Stimulated activated naive B cell treated with anti-CD40 and anti-IgM and Interleukin-4, amounts not matched to agents 10 μg/mL and 1 μg/mL and 100 μg/mL, for 72 hours (primary cell): Measurements from ENCODE around the gene HKDC1.
"Not testable (repeated sequence)": the region's sequence is repeated elsewhere in the genome, so short reads cannot be mapped to it uniquely, and the experiment has no call there.

Source experiments
- ATAC-seq, 2 donors: fragments of 150-1000 bp; cut with Tn5 transposase; replicated peaks; 2 replicates each; pipeline ENCODE4 v1.10.0; 2021; ENCODE audit warnings: moderate library complexity in 1 of 2
- DNase-seq: peaks from one replicate; pipeline ENCODE4 v3.0.0; 2021
- H3K27ac Mint-ChIP-seq: one replicate; pipeline ENCODE4 v1.8.0; 2022; ENCODE audit warnings: mild to moderate bottlenecking, mixed read lengths
- H3K27me3 Mint-ChIP-seq, 2 donors: one replicate each; pipeline ENCODE4 v1.8.0; 2022; ENCODE audit warnings: mixed read lengths in 2 of 2
- H3K36me3 Mint-ChIP-seq, 2 donors: one replicate each; pipeline ENCODE4 v1.8.0; 2022; ENCODE audit warnings: mixed read lengths in 2 of 2, mild to moderate bottlenecking in 1 of 2
- H3K4me1 Mint-ChIP-seq, 2 donors: one replicate each; pipeline ENCODE4 v1.8.0; 2022; ENCODE audit warnings: mixed read lengths in 2 of 2, mild to moderate bottlenecking in 1 of 2
- H3K4me3 Mint-ChIP-seq, 2 donors: one replicate each; pipeline ENCODE4 v1.8.0; 2022; ENCODE audit warnings: mild to moderate bottlenecking in 2 of 2, mixed read lengths in 2 of 2, moderate library complexity in 1 of 2
- H3K9me3 Mint-ChIP-seq, 2 donors: one replicate each; pipeline ENCODE4 v1.8.0; 2022; ENCODE audit warnings: mixed read lengths in 2 of 2, mild to moderate bottlenecking in 1 of 2

The HKDC1 gene, protein sequence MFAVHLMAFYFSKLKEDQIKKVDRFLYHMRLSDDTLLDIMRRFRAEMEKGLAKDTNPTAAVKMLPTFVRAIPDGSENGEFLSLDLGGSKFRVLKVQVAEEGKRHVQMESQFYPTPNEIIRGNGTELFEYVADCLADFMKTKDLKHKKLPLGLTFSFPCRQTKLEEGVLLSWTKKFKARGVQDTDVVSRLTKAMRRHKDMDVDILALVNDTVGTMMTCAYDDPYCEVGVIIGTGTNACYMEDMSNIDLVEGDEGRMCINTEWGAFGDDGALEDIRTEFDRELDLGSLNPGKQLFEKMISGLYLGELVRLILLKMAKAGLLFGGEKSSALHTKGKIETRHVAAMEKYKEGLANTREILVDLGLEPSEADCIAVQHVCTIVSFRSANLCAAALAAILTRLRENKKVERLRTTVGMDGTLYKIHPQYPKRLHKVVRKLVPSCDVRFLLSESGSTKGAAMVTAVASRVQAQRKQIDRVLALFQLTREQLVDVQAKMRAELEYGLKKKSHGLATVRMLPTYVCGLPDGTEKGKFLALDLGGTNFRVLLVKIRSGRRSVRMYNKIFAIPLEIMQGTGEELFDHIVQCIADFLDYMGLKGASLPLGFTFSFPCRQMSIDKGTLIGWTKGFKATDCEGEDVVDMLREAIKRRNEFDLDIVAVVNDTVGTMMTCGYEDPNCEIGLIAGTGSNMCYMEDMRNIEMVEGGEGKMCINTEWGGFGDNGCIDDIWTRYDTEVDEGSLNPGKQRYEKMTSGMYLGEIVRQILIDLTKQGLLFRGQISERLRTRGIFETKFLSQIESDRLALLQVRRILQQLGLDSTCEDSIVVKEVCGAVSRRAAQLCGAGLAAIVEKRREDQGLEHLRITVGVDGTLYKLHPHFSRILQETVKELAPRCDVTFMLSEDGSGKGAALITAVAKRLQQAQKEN

DNA sequence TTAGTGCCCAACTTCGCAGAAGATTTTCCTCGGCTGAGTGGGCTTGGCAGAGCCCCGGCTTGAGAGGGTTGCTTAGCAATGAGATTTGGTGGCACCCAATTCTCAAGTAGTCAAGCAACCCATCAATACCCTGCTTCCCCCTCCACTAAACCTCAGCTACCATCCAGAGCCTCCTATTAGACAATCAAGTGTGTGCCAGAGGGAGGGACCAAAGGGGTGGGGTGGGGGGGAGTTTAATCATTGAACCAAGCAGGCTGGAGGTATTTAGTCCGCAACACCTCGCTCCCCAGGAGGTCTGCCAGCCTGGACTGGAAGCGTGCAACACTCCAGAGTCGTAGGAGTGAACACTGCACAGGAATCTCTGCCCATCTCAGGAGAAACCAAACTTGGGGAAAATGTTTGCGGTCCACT, at the start of gene HKDC1:
HKDC1 (plus strand) TSS at position 292 of the 411 bp plus-strand sequence; CDS start at position 396, 104 bp downstream.
- Mint-ChIP-seq H3K36me3 (no peaks in the 10 kb centered on the region), H3K27ac (no peak within 1 kb of the TSS), H3K4me1 (peaks cover 12 to 34% of the 10 kb centered on the region in 2 donors), H3K27me3 (peaks cover 0 to 10% of the 10 kb centered on the region in 2 donors), H3K9me3 (no peaks in the 10 kb centered on the region), H3K4me3 (no peak within 1 kb of the TSS)
- DNase-seq (no peak), ATAC-seq (no peak)

DNA sequence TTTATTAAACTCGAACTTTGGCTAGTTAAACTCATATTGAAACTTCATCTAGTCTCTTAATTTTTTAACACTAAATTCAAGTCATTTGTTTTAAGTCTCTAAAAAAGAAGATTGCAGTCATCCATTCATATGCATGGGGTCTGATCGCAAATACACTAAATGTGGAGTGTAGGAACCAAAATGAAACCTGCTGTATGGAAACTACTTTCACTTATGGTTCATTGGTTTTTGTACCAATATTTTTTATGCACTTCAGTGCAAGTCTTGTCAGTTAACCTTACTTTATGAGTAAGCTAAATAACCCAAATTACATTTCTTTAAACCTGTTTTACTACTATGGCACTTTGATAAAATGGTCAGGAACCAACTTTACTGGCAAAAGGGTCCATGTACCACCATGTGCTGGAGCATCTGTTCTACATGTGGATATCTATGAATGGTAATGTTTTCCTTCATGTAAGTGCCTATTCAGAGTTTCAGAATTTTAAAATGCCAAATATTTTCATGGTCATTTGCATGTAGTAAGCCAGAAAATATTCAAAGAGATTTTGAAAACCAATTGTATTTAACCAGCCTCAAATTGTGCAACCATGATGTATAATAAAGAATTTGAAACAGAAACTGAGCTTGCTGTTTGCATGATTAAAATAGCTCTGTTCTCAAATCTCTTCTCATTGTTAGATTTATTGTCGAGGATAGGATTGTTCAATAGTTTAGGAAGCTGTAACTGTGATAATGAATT, 47.7 kb upstream of the HKDC1 start:
- H3K36me3 Mint-ChIP-seq = peaks cover 8 to 19% of the 10 kb centered on the region in 2 donors
- no peaks in the 10 kb centered on the region for H3K27me3 Mint-ChIP-seq
- no peak overlapping the region for H3K27ac Mint-ChIP-seq
- H3K4me1 Mint-ChIP-seq = no peaks in the 10 kb centered on the region
- no peak overlapping the region for H3K4me3 Mint-ChIP-seq
- no peak for ATAC-seq
- H3K9me3 Mint-ChIP-seq = no peaks in the 10 kb centered on the region
- no peak for DNase-seq

DNA sequence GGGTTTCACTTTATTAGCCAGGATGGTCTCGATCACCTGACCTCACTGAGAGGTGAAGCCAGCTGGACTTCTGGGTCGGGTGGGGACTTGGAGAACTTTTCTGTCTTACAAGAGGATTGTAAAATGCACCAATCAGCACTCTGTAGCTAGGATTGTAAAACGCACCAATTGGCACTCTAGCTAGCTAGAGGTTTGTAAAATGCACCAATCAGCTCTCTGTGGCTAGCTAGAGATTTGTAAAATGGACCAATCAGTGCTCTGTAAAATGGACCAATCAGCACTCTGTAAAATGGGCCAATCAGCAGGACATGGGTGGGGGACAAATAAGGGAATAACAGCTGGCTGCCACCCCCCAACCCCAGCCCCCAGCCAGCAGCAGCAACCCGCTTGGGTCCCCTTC, 44.8 kb upstream of the HKDC1 start:
- not testable (repeated sequence) for ATAC-seq, H3K27me3 Mint-ChIP-seq, H3K4me3 Mint-ChIP-seq, DNase-seq, H3K4me1 Mint-ChIP-seq, H3K9me3 Mint-ChIP-seq, H3K27ac Mint-ChIP-seq
- H3K36me3 Mint-ChIP-seq = peaks cover 6 to 13% of the 10 kb centered on the region in 2 donors

DNA sequence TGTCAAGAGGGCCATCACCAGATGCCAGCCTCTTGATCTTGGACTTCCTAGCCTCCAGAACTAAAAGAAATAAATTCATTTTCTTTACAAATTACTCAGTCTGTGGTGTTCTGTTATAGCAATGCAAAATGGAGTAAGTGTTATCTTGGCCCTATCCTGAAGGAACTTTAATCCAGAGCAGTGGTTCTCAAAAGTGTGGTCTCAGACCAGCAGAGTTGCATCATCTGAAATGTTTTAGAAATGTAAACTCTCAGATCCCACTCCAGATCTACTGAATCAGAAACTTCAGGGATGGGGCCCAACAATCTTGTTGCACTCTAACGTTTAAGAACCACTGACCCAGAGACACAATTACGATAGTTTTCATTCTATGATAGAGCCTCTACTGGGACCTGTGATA, 43.3 kb upstream of the HKDC1 start:
- no peak overlapping the region for H3K27ac Mint-ChIP-seq
- H3K36me3 Mint-ChIP-seq = peaks cover 1 to 6% of the 10 kb centered on the region in 2 donors
- ATAC-seq = no peak

DNA sequence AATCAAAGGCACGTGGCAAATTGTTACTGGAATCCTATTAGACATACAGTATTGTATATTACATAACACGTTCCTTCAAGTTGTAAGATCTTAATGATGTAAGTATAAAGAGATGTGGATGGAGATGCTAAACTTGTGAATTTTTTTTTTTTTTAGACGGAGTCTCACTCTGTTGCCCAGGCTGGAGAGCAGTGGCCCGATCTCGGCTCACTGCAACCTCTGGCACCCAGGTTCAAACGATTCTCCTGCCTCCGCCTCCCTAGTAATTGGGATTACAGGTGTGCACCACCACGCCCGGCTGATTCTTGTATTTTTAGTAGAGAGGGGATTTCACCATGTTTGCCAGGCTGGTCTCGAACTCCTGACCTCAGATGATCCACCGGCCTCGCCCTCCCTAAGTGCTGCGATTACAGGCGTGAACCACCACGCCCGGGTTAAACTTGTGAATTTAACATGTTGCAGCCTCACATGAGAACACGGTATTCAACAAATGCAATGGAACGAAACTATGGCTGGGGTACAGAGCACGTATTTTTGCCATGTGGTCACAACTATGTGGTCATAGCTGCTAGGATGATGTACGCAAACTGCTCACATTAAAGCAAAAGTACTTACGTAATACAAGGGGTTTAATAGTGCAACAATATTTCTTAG, 40.9 kb upstream of the HKDC1 start:
- ATAC-seq (peak; percentile 46 to 59), DNase-seq (no peak)
- Mint-ChIP-seq H3K27me3 (no peaks in the 10 kb centered on the region), H3K27ac (peak overlapping the region; percentile 100), H3K4me1 (peaks cover 16 to 35% of the 10 kb centered on the region in 2 donors), H3K36me3 (peaks cover 7 to 10% of the 10 kb centered on the region in 2 donors), H3K9me3 (no peaks in the 10 kb centered on the region), H3K4me3 (peak overlapping the region; percentile 87 to 93)

More for the DNA sequence above, 43.3 kb upstream of the HKDC1 start:
- Mint-ChIP-seq H3K9me3 (no peaks in the 10 kb centered on the region), H3K27me3 (no peaks in the 10 kb centered on the region), H3K4me1 (peaks cover 10 to 20% of the 10 kb centered on the region in 2 donors), H3K4me3 (no peak overlapping the region)
- DNase-seq = no peak

DNA sequence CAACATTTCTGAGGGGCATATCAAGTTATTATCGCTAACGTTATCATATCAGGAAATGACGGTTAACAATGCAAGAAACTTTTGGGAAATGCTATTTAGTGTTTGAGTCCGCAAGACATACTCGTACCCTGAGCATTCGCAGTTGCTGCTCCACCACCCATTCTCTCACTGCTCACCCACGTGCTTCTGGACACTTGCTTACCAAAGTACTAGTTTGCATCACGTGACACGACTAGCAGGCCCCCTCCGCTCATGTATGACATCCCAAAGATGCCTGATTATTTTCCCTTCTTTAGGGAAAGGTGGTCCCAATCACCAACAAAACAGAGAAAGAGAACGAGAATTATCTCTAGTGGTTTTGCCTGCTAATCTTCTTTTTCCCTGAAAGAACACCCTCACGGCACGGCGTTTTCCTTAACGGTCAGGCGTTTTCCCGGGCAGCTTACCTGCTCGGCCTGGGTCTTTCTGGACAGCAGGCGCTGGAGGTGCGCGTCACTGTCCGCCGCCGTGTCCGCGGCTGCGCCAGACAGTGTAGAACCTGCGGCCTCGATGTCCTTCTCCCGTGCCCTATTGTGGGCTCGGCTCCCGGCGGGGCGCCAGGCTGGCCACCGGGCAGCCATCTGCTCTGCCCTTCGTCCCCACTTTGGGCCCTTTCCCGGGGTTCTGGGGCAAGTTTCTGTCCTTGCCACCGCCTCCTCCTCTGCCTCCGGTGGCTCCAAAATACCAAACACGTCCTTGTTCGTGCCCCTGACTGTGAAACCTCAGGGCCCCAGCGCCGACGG, 40.2 kb upstream of the HKDC1 start, which contains the start of gene SUPV3L1:
SUPV3L1 (plus strand) TSS at position 492 of the 782 bp plus-strand sequence; CDS start at position 550, 58 bp downstream.
- peak within 1 kb of the TSS; percentile 100 for H3K27ac Mint-ChIP-seq
- H3K27me3 Mint-ChIP-seq = no peaks in the 10 kb centered on the region
- ATAC-seq (peak; percentile 88 to 95), DNase-seq (peak; percentile 88)
- peaks cover 18 to 35% of the 10 kb centered on the region in 2 donors for H3K4me1 Mint-ChIP-seq
- H3K9me3 Mint-ChIP-seq = no peaks in the 10 kb centered on the region
- H3K36me3 Mint-ChIP-seq = peaks cover 7 to 14% of the 10 kb centered on the region in 2 donors
- H3K4me3 Mint-ChIP-seq = peak within 1 kb of the TSS; percentile 87 to 93

DNA sequence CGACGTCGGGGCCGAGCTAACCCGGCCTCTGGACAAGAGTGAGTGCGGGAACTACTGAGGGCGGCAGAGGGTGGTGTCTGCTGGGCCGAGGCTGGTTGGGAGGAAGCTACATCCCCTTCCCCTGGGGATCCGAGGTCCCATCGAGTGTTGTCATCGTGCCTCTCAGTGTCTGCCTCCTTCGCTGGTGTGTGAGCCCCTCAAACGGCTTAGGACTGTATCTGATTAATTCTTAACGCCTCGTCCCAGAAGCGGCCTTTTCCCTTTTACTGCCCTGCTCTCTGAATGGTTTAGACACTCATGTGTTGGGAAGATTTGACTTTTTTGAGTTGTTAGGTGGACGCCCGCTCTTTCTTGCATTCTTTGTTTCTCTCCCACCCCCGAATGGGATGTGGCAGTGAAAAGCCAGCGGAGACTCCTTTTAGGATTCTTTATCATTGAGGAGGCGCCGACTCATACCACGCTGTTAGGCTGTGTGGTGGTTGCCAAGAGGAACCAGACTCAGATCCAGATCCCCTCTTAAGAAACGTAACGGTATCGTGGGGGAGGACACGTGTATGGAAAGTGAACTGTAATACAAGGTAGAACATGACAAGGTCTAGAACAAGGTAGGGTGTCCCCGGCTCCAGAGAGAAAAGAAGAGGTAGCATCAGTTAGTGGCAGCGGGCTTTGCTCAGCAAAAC, 39.5 kb upstream of the HKDC1 start:
- DNase-seq (no peak), ATAC-seq (peak in 1 of 2 donors; percentile 44)
- H3K27ac Mint-ChIP-seq = peak overlapping the region; percentile 100
- H3K27me3 Mint-ChIP-seq = no peaks in the 10 kb centered on the region
- H3K4me1 Mint-ChIP-seq = peaks cover 18 to 35% of the 10 kb centered on the region in 2 donors
- peaks cover 9 to 17% of the 10 kb centered on the region in 2 donors for H3K36me3 Mint-ChIP-seq
- no peaks in the 10 kb centered on the region for H3K9me3 Mint-ChIP-seq
- peak overlapping the region; percentile 87 to 93 for H3K4me3 Mint-ChIP-seq

DNA sequence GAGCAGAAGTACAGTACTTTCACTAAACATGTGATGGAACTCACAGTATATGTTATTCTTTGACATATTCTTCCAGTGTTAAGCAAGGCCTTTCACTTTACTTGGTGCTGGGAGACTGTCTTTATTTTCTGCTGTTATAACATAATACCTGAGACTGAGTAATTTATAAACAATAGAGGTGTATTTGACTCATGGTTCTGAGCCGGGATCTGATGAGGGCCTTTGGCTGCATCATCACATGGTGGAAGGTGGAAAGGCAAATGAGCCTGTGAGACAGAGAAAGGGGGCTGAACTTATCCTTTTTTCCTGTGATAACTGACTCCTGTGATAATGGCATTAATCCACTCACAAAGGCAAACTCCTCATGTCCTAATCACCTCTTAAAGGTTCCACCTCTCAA, 38.7 kb upstream of the HKDC1 start:
- H3K27me3 Mint-ChIP-seq = no peaks in the 10 kb centered on the region
- no peak for DNase-seq
- H3K27ac Mint-ChIP-seq = no peak overlapping the region
- peaks cover 18 to 35% of the 10 kb centered on the region in 2 donors for H3K4me1 Mint-ChIP-seq
- H3K36me3 Mint-ChIP-seq = peaks cover 11 to 19% of the 10 kb centered on the region in 2 donors
- H3K9me3 Mint-ChIP-seq = no peaks in the 10 kb centered on the region
- peak overlapping the region in 1 of 2 donors; percentile 93 for H3K4me3 Mint-ChIP-seq
- ATAC-seq = no peak

DNA sequence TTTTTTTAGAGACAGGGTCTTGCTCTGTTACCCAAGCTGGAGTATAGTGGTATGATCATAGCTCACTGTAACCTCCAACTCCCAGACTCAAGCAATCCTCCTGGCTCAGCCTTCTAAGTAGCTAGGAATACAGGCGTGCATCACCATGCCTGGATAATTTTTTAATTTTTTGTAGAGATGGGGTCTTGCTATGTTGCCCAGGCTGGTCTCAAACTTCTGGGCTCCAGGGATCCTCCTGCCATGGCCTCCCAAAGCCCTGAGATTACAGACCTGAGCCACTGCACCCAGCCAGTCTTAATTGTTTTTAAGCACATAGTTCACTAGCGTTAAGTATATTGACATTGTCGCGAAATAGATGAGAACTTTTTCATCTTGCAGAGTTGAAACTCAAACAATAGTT, 38.1 kb upstream of the HKDC1 start:
- H3K36me3 Mint-ChIP-seq = peaks cover 12 to 21% of the 10 kb centered on the region in 2 donors
- H3K4me3 Mint-ChIP-seq = no peak overlapping the region
- no peaks in the 10 kb centered on the region for H3K27me3 Mint-ChIP-seq
- peaks cover 18 to 35% of the 10 kb centered on the region in 2 donors for H3K4me1 Mint-ChIP-seq
- no peaks in the 10 kb centered on the region for H3K9me3 Mint-ChIP-seq
- no peak for ATAC-seq
- no peak for DNase-seq
- H3K27ac Mint-ChIP-seq = no peak overlapping the region

DNA sequence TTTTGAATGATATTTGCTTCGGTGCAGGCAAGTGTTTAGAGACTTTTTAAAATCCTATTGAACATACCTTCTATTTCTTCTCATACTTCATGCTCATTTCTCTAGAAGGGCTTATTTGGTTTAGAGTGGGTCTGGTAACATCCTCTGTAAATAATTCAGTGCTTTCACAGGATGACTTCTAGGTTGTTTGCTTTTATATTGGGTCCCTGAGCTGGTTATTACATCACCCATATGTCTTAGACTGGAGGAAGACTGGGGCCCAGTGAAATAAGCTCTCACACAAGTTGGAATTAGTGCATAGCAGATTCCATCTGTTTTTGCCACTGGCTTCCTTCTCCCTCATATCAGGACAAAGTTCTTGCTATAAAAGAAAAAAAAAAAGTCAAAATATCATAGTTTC, 33.6 kb upstream of the HKDC1 start:
- DNase-seq (no peak), ATAC-seq (no peak)
- Mint-ChIP-seq H3K4me3 (no peak overlapping the region), H3K27me3 (no peaks in the 10 kb centered on the region), H3K4me1 (peaks cover 9 to 16% of the 10 kb centered on the region in 2 donors), H3K9me3 (no peaks in the 10 kb centered on the region), H3K27ac (peak overlapping the region; percentile 25), H3K36me3 (peaks cover 25 to 41% of the 10 kb centered on the region in 2 donors)

DNA sequence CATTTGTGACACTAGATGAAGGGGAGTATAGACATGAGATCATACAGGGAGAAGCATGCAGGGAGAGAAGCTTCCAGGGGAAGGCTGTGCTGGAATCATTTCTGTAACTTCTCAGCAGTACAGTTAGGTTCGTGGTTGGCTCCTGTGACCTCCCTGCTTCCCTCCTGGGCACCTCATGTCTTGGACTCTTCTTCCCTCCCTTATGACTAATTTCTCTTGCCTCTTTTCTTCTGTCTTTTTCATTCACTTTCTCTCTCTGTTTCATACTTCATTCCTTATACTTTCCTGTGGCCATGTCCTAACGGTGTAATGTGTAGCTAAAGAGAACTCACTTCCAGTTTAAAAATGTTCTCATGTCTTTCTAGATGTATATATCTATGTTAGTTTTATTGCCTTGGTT, 19.1 kb upstream of the HKDC1 start:
- H3K4me1 Mint-ChIP-seq = no peaks in the 10 kb centered on the region
- H3K36me3 Mint-ChIP-seq = peaks cover 13 to 21% of the 10 kb centered on the region in 2 donors
- no peak overlapping the region for H3K4me3 Mint-ChIP-seq
- ATAC-seq (no peak), DNase-seq (no peak)
- no peaks in the 10 kb centered on the region for H3K9me3 Mint-ChIP-seq
- no peak overlapping the region for H3K27ac Mint-ChIP-seq
- no peaks in the 10 kb centered on the region for H3K27me3 Mint-ChIP-seq

DNA sequence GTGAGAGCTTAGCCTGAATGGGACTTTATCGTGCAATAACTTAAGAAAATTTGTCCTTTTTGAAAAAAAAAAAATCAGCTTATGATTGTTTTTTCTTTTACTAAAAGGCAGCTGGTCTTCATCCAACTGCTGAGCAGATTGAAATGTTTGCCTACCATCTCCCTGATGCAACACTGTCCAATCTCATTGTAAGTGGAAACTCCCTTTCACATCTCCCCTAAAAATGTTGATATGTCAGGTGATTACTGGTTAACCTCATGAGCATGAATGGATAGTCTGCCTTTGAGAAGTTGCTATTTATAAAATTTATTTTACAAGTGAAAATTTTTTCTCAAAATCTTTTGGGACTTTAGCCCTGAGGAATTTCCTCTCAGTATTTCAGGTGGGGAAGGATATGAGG, 17.8 kb upstream of the HKDC1 start:
- Mint-ChIP-seq H3K9me3 (no peaks in the 10 kb centered on the region), H3K4me3 (no peak overlapping the region), H3K27ac (no peak overlapping the region), H3K36me3 (peaks cover 18 to 21% of the 10 kb centered on the region in 2 donors), H3K27me3 (no peaks in the 10 kb centered on the region), H3K4me1 (no peaks in the 10 kb centered on the region)
- ATAC-seq (peak in 1 of 2 donors; percentile 45), DNase-seq (no peak)
